Measurements from ENCODE around the gene TRIM67. TPM values are rescaled to one million over a fixed set of nuclear protein-coding genes. Genes with fewer than 3 reads are reported as not detected.

Gene TRIM67
- total and polyA plus RNA-seq, 9 of the 15 experiments (the other 6 are each of a cell fraction or from before 2014, with no cell fraction given), result 0.04 to 0.60 (median 0.31) TPM

GRCh38 chr1:231180034-231180433 is 18.2 kb downstream of the TRIM67 start (continued):
- TF ChIP-seq, protein P1, sequence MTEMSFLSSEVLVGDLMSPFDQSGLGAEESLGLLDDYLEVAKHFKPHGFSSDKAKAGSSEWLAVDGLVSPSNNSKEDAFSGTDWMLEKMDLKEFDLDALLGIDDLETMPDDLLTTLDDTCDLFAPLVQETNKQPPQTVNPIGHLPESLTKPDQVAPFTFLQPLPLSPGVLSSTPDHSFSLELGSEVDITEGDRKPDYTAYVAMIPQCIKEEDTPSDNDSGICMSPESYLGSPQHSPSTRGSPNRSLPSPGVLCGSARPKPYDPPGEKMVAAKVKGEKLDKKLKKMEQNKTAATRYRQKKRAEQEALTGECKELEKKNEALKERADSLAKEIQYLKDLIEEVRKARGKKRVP (CRISPR knock-in tag; IDR thresholded peaks at IDR 0.05), result peak; percentile 39; the same call in 1 of the 2 replicates

- Histone ChIP-seq H3K4me2 (ENCODE audit: insufficient read depth, low read length) (no peak overlapping the region), H3K4me1 (replicated peaks in 1 of 2; ENCODE audit: control insufficient read depth in 2 of 2, insufficient read depth in 2 of 2, low read length in 2 of 2) (no peaks in the 10 kb centered on the region; a peak in 1 of 5 replicates), H3K27me3 (ENCODE audit: control insufficient read depth in 2 of 2, insufficient read depth in 2 of 2, low read length in 2 of 2) (peaks cover 43 to 49% of the 10 kb centered on the region in 2 experiments), H3K79me2 (ENCODE audit: control insufficient read depth, insufficient read depth, low read length) (no peaks in the 10 kb centered on the region), H3K9me1 (ENCODE audit: control insufficient read depth, insufficient read depth, low read length) (no peaks in the 10 kb centered on the region), H3K27ac (ENCODE audit: extremely low read depth, low read depth, low read length) (no peak overlapping the region), H3K9ac (ENCODE audit: insufficient read depth in 1 of 2, low read depth in 2 of 2, low read length in 2 of 2) (no peak overlapping the region), H4K20me1 (replicated peaks; ENCODE audit: control insufficient read depth, insufficient read depth, low read length) (no peaks in the 10 kb centered on the region), H3K36me3 (ENCODE audit: control insufficient read depth, insufficient read depth, low read length) (no peaks in the 10 kb centered on the region), H3K4me3 (no peak overlapping the region), H3K9me3 (replicated peaks; ENCODE audit: control insufficient read depth, insufficient read depth, low read depth, low read length) (0 out of 2 replicates have a peak, but pooled peaks cover 3% of the 10 kb centered on the region), H2AFZ (ENCODE audit: low read depth, low read length) (no peak overlapping the region)
- in situ Hi-C loops (cut with MboI) (no loop called here), intact Hi-C loops (cut with micrococcal nuclease) (no loop called here)
- TF ChIP-seq ZNF12 (CRISPR knock-in tag; IDR thresholded peaks at IDR 0.05) (peak; percentile 94), ILF3 (IDR thresholded peaks at IDR 0.05; ENCODE audit: borderline replicate concordance) (no peak)
- no TSS peak for BruUV-seq (replicated peaks)
- FAIRE-seq (no peak), DNase-seq (ENCODE audit: extremely low read depth in 1 of 4, low spot score in 3 of 4) (no peak), ATAC-seq (no peak)
- 8% methylated on average over 3 of the region's 3 CpGs for WGBS (ENCODE audit: insufficient coverage, low coverage, missing lambda C conversion rate)
- POLR2A ChIA-PET, result interaction anchor here (1.0 kb wide), 1 partner anchor 11 kb away, joined by 3 read pairs; no protein-coding TSS in a partner anchor
- CTCF ChIA-PET (ENCODE audit: low intra/inter-chr PET ratio), result no interaction called here
Measured at GRCh38 chr1:231181271-231181670, 19.4 kb downstream of the TRIM67 start.

All from K562 (cell line).